T-helper 2 cell treated with Interferon-gamma antibody and Interleukin-4, amounts not matched to agents 100 ng/mL and 5 ng/mL, for 36 hours (primary cell): ENCODE measurements around the gene PVR. TPM values are rescaled to one million over a fixed set of nuclear protein-coding genes. Genes with fewer than 3 reads are reported as not detected.
"Not testable (repeated sequence)": the region's sequence is repeated elsewhere in the genome, so short reads cannot be mapped to it uniquely, and the experiment has no call there.

ENCODE experiments used
- intact Hi-C: fragments of 100-400 bp; cut with micrococcal nuclease; formaldehyde crosslinking; loops from one replicate; pipeline ENCODE4 v1.15.1; 2023
- total RNA-seq: library from RNA; stranded (reverse); gene quantifications from 2 replicates; pipeline ENCODE4 v1.2.3, GENCODE V29; 2022

Gene PVR
- total RNA-seq, 1 donor from 2014 or later = 7.0 TPM

- intact Hi-C loops = loop anchor here (10.0 kb wide), 1 partner anchor 146 kb away; the partner anchor contains the start of gene NECTIN2
Observed at GRCh38 chr19:44698492-44699201, 54.9 kb downstream of the PVR start, which contains the start of gene CEACAM16. Gene CEACAM16, plus strand, starts transcription at chr19:44699151. Its CDS starts 2,306 bp downstream, at chr19:44701457.

GRCh38 chr19:44700547-44700946, 56.8 kb downstream of the PVR start:
- intact Hi-C loops = no loop called here

GRCh38 chr19:44701228-44701627, 57.5 kb downstream of the PVR start:
- intact Hi-C loops = no loop called here

- intact Hi-C loops = no loop called here
Observed at GRCh38 chr19:44702551-44703176, 59.0 kb downstream of the PVR start.

- intact Hi-C loops = no loop called here
Observed at GRCh38 chr19:44703336-44704078, 59.8 kb downstream of the PVR start.

GRCh38 chr19:44704982-44705381, 61.3 kb downstream of the PVR start:
- intact Hi-C loops = no loop called here

- intact Hi-C loops = no loop called here
Observed at GRCh38 chr19:44705502-44706010, 61.8 kb downstream of the PVR start.

GRCh38 chr19:44706506-44707236, 63.0 kb downstream of the PVR start:
- intact Hi-C loops = no loop called here

- intact Hi-C loops = no loop called here
Observed at GRCh38 chr19:44707794-44708193, 64.1 kb downstream of the PVR start.

- intact Hi-C loops = no loop called here
Observed at GRCh38 chr19:44708940-44709339, 65.2 kb downstream of the PVR start.

GRCh38 chr19:44709434-44710266, 65.9 kb downstream of the PVR start:
- intact Hi-C loops = not testable (repeated sequence)

GRCh38 chr19:44710483-44710882, 66.8 kb downstream of the PVR start:
- intact Hi-C loops = no loop called here

GRCh38 chr19:44712864-44713515, 69.3 kb downstream of the PVR start:
- intact Hi-C loops = no loop called here

Other genes with a start within 250 kb of the PVR start
- 0.18 and 0.32 TPM in 2 replicates for gene ZNF285, start 242.3 kb upstream of the PVR start, total RNA-seq
- gene ZNF229, start 195.4 kb upstream of the PVR start, total RNA-seq = 0.07 and 0.57 TPM in 2 replicates
- gene ZNF180, start 143.4 kb upstream of the PVR start, total RNA-seq = 9.8 and 11.8 TPM in 2 replicates
- gene CEACAM20, start 114.2 kb upstream of the PVR start, total RNA-seq = not detected in 2 replicates
- not detected in 2 replicates for gene IGSF23, start 30.3 kb upstream of the PVR start, total RNA-seq
- 0.68 and 0.75 TPM in 2 replicates for gene CEACAM19, start 27.6 kb downstream of the PVR start, total RNA-seq
- not detected in 2 replicates for gene CEACAM16, start 55.2 kb downstream of the PVR start, total RNA-seq
- 65.6 and 68.4 TPM in 2 replicates for gene BCL3, start 104.8 kb downstream of the PVR start, total RNA-seq
- not detected in 2 replicates for gene CBLC, start 134.0 kb downstream of the PVR start, total RNA-seq
- gene BCAM, start 165.2 kb downstream of the PVR start, total RNA-seq = not detected in 2 replicates
- not detected in 2 replicates for gene NECTIN2, start 202.4 kb downstream of the PVR start, total RNA-seq
- gene TOMM40, start 247.3 kb downstream of the PVR start, total RNA-seq = 93.5 and 94.2 TPM in 2 replicates